Tibial nerve (tissue), 4 donors: ENCODE data around the gene LTV1. TPM values are rescaled to one million over a fixed set of nuclear protein-coding genes. Genes with fewer than 3 reads are reported as not detected.
A peak's percentile ranks its signal among the peaks of the same experiment; 100 is the strongest.

Experiments
- DNase-seq, 2 donors: peaks; one replicate each; pipeline ENCODE4 v3.0.0-alpha.2; 2019; ENCODE audit warnings: low spot score in 2 of 2
- H3K27ac ChIP-seq, 4 donors: fragments of 200-600 bp; sonication (generic) in 3 of 4; one replicate each; pipeline ENCODE4 v1.5.1; 2017 to 2019; ENCODE audit warnings: mild to moderate bottlenecking in 1 of 4
- H3K27me3 ChIP-seq, 2 donors: fragments of 200-600 bp; sonication (generic) in 1 of 2; one replicate each; pipeline versions ENCODE4 v1.5.1 to v1.6.0; 2017 to 2019
- H3K36me3 ChIP-seq, 3 donors: fragments of 200-600 bp; sonication (generic); one replicate each; pipeline ENCODE4 v1.5.1; 2018 to 2019
- H3K4me1 ChIP-seq, 4 donors: fragments of 200-600 bp; sonication (generic) in 3 of 4; one replicate each; pipeline ENCODE4 v1.5.1; 2017 to 2019
- H3K4me3 ChIP-seq, 4 donors: fragments of 200-600 bp; sonication (generic) in 3 of 4; one replicate each; pipeline ENCODE4 v1.5.1; 2017 to 2019; ENCODE audit warnings: mild to moderate bottlenecking in 1 of 4, moderate library complexity in 1 of 4
- H3K9me3 ChIP-seq, 4 donors: fragments of 200-600 bp; sonication (generic) in 3 of 4; one replicate each; pipeline ENCODE4 v1.5.1; 2017 to 2019
- CTCF ChIP-seq, 5 experiments: fragments of 200-600 bp in 3 of 5; fragments of 450-650 bp in 2 of 5; sonication (generic) in 3 of 5; IDR thresholded peaks; one replicate each; pipeline ENCODE4 v1.5.1; 2016 to 2019; ENCODE audit warnings: antibody characterized with exemption in 5 of 5, mild to moderate bottlenecking in 3 of 5, moderate library complexity in 2 of 5
- EP300 ChIP-seq, 2 donors: sonication (generic); formaldehyde crosslinking; IDR thresholded peaks; one replicate each; pipeline ENCODE4 v1.6.1; 2017; ENCODE audit warnings: antibody characterized with exemption in 2 of 2, mild to moderate bottlenecking in 1 of 2
- POLR2A ChIP-seq, 2 donors: fragments of 450-650 bp; IDR thresholded peaks; one replicate each; pipeline ENCODE4 v1.6.1; 2017; ENCODE audit warnings: antibody characterized with exemption in 2 of 2, mild to moderate bottlenecking in 2 of 2, moderate library complexity in 2 of 2
- WGBS, 2 donors: methylation state at CpG; one replicate each; pipeline ENCODE4 v1.1.5; 2018; 5-methylcytosine and 5-hydroxymethylcytosine counted together
- total RNA-seq, 4 donors: library from RNA; depleted of rRNA; stranded (reverse); fragments of >200 nt; gene quantifications; one replicate each; pipeline ENCODE4 v1.1.0, GENCODE V29; 2016

LTV1 gene
- total RNA-seq, 4 donors from 2014 or later: 16.4 to 33.0 (median 22.8) TPM

- no peak overlapping the region for H3K4me3 ChIP-seq
- no peaks in the 10 kb centered on the region for H3K36me3 ChIP-seq
- 80 to 81% methylated on average over 5 of the region's 5 CpGs for WGBS, 2 donors
- DNase-seq: no peak
- no peaks in the 10 kb centered on the region for H3K27me3 ChIP-seq
- no peak overlapping the region for H3K27ac ChIP-seq
- peaks cover 0 to 14% (median 5%) of the 10 kb centered on the region in 4 donors for H3K4me1 ChIP-seq
- no peaks in the 10 kb centered on the region for H3K9me3 ChIP-seq
- TF ChIP-seq EP300 (IDR thresholded peaks at IDR 0.05): no peak
- TF ChIP-seq POLR2A (IDR thresholded peaks at IDR 0.05): no peak
- TF ChIP-seq CTCF (IDR thresholded peaks at IDR 0.05): no peak
Measured at GRCh38 chr6:143838395-143838794, 4.7 kb upstream of the LTV1 start.

- DNase-seq: no peak
- H3K4me1 ChIP-seq: peaks cover 0 to 20% (median 10%) of the 10 kb centered on the region in 4 donors
- H3K36me3 ChIP-seq: no peaks in the 10 kb centered on the region
- H3K9me3 ChIP-seq: no peaks in the 10 kb centered on the region
- H3K27me3 ChIP-seq: no peaks in the 10 kb centered on the region
- H3K4me3 ChIP-seq: no peak overlapping the region
- WGBS, 2 donors: 54 to 67% methylated on average over 4 of the region's 4 CpGs
- no peak for TF ChIP-seq EP300 (IDR thresholded peaks at IDR 0.05)
- no peak for TF ChIP-seq POLR2A (IDR thresholded peaks at IDR 0.05)
- no peak for TF ChIP-seq CTCF (IDR thresholded peaks at IDR 0.05)
- H3K27ac ChIP-seq: peak overlapping the region in 3 of 4 donors; percentile 7 to 42 (median 35)
Measured at GRCh38 chr6:143839196-143839595, 3.9 kb upstream of the LTV1 start.

- H3K27ac ChIP-seq: no peak overlapping the region
- H3K9me3 ChIP-seq: no peaks in the 10 kb centered on the region
- no peak for TF ChIP-seq EP300 (IDR thresholded peaks at IDR 0.05)
- 96% methylated on average over 6 of the region's 6 CpGs for WGBS, 2 donors
- no peak overlapping the region for H3K4me3 ChIP-seq
- no peak for DNase-seq
- no peaks in the 10 kb centered on the region for H3K27me3 ChIP-seq
- peaks cover 0 to 13% (median 0%) of the 10 kb centered on the region in 3 donors for H3K36me3 ChIP-seq
- H3K4me1 ChIP-seq: peaks cover 0 to 32% (median 17%) of the 10 kb centered on the region in 4 donors
Measured at GRCh38 chr6:143840595-143841265, 2.4 kb upstream of the LTV1 start.

GRCh38 chr6:143842461-143842901 lies 657 bp upstream of the LTV1 start:
- H3K27ac ChIP-seq: peak overlapping the region; percentile 93 to 99 (median 97)
- WGBS, 2 donors: 11 to 17% methylated on average over 7 of the region's 7 CpGs
- no peak for DNase-seq
- H3K9me3 ChIP-seq: no peaks in the 10 kb centered on the region
- peak overlapping the region; percentile 71 to 93 (median 82) for H3K4me3 ChIP-seq
- peaks cover 0 to 32% (median 17%) of the 10 kb centered on the region in 4 donors for H3K4me1 ChIP-seq
- H3K36me3 ChIP-seq: peaks cover 0 to 31% (median 9%) of the 10 kb centered on the region in 3 donors
- H3K27me3 ChIP-seq: no peaks in the 10 kb centered on the region
- no peak for TF ChIP-seq EP300 (IDR thresholded peaks at IDR 0.05)

GRCh38 chr6:143843677-143843999 lies 500 bp downstream of the LTV1 start:
- H3K36me3 ChIP-seq: peaks cover 0 to 42% (median 16%) of the 10 kb centered on the region in 3 donors
- DNase-seq: no peak
- H3K4me1 ChIP-seq: peaks cover 0 to 31% (median 17%) of the 10 kb centered on the region in 4 donors
- H3K9me3 ChIP-seq: no peaks in the 10 kb centered on the region
- H3K4me3 ChIP-seq: peak overlapping the region; percentile 71 to 93 (median 82)
- TF ChIP-seq EP300 (IDR thresholded peaks at IDR 0.05) (no peak), CTCF (IDR thresholded peaks at IDR 0.05) (no peak), POLR2A (IDR thresholded peaks at IDR 0.05) (no peak)
- 0% methylated on average over 9 of the region's 9 CpGs for WGBS, 2 donors
- peak overlapping the region; percentile 93 to 99 (median 97) for H3K27ac ChIP-seq
- H3K27me3 ChIP-seq: no peaks in the 10 kb centered on the region

- no peak for DNase-seq
- no peak for TF ChIP-seq CTCF (IDR thresholded peaks at IDR 0.05)
- TF ChIP-seq POLR2A (IDR thresholded peaks at IDR 0.05): no peak
- no peak for TF ChIP-seq EP300 (IDR thresholded peaks at IDR 0.05)
- Histone ChIP-seq H3K9me3 (no peaks in the 10 kb centered on the region), H3K27ac (peak overlapping the region in 3 of 4 donors; percentile 95 to 99 (median 99)), H3K36me3 (peaks cover 0 to 46% (median 16%) of the 10 kb centered on the region in 3 donors), H3K4me1 (peaks cover 0 to 28% (median 17%) of the 10 kb centered on the region in 4 donors), H3K4me3 (peak overlapping the region; percentile 71 to 93 (median 82)), H3K27me3 (no peaks in the 10 kb centered on the region)
- 14 to 20% methylated on average over 4 of the region's 4 CpGs for WGBS, 2 donors
Measured at GRCh38 chr6:143844006-143844405, 868 bp downstream of the LTV1 start.
